Fibroblast of lung (primary cell): ENCODE measurements around the gene DOCK4.

Experiments used
- EZH2 ChIP-seq: IDR thresholded peaks from 2 replicates; pipeline ENCODE4 v1.5.1; 2012; ENCODE audit warnings: low read length, control low read depth, mild to moderate bottlenecking; ENCODE audit errors: missing control alignments
- TF ChIP-seq, protein P1 (sequence below), 2 donors: IDR thresholded peaks in 1 of 2; conservative IDR thresholded peaks in 1 of 2; 1 replicate in 1 of 2; 2 replicates in 1 of 2; pipeline ENCODE4 v1.5.1; 2011 to 2012; ENCODE audit warnings: low read length in 2 of 2, control low read depth in 1 of 2, inconsistent platforms in 1 of 2, low read depth in 1 of 2, mild to moderate bottlenecking in 1 of 2

DNA sequence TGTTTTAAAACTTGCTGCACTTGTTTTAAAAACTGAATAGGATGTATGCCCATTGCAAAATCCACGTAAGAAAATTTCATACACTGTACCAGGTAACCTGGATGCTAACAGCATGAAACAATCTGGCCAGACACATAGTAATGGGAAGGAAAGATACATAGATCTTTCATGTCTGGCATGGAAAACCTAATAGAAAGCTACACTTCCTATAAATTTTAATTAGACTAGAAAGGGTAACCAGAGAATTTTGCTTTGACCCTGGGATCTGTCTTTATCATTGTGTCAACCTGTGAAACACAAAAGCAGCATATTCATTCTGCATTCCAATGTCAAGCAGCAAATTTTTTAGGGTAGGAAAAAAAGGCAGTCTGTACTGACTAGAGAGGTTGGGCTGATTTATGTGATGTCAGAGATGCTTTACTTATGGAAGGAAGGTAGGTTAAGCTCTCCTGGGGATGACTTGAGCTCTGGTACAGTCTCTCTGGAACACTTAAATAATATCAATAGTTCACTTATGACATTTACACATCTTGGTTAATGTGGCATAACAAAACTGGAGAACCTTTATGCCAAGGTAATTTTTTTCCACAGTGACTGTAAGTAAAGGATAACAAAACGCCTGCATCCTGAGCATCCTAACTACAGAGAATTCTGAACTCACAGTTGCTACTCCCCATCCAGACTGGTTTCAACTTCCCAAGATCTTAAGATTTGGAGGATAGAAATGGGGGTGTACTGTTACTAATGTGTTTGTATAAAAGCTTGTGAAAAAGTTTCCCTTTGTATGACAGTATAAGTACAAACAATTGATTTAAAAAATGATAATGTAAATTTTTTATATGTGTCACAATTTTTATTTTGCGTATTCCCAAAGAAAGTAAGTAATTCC lies 44.7 kb downstream of the DOCK4 start:
- TF ChIP-seq, protein P1, sequence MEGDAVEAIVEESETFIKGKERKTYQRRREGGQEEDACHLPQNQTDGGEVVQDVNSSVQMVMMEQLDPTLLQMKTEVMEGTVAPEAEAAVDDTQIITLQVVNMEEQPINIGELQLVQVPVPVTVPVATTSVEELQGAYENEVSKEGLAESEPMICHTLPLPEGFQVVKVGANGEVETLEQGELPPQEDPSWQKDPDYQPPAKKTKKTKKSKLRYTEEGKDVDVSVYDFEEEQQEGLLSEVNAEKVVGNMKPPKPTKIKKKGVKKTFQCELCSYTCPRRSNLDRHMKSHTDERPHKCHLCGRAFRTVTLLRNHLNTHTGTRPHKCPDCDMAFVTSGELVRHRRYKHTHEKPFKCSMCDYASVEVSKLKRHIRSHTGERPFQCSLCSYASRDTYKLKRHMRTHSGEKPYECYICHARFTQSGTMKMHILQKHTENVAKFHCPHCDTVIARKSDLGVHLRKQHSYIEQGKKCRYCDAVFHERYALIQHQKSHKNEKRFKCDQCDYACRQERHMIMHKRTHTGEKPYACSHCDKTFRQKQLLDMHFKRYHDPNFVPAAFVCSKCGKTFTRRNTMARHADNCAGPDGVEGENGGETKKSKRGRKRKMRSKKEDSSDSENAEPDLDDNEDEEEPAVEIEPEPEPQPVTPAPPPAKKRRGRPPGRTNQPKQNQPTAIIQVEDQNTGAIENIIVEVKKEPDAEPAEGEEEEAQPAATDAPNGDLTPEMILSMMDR (conservative IDR thresholded peaks at IDR 0.05 in 1 of 2, IDR thresholded peaks at IDR 0.05 in 1 of 2; ENCODE audit: low read depth in 1 of 2, low read length in 2 of 2), result no peak
- TF ChIP-seq EZH2, result no peak
